ENCODE data around the gene SPATC1L.

SPATC1L gene

GRCh38 chr21:46196733-46197132 lies 12.5 kb upstream of the SPATC1L start:
- Histone ChIP-seq H3K4me1 (ENCODE audit: insufficient read depth, low read length) (no peaks in the 10 kb centered on the region), H3K9me3 (ENCODE audit: control insufficient read depth, insufficient read depth, low read length) (no peaks in the 10 kb centered on the region), H3K36me3 (ENCODE audit: insufficient read depth, low read length) (peaks cover 6% of the 10 kb centered on the region; the same call in 1 of the 2 replicates), H3K9ac (ENCODE audit: low read depth, low read length) (no peak overlapping the region)

GRCh38 chr21:46195595-46196195 lies 11.4 kb upstream of the SPATC1L start:
- Histone ChIP-seq H3K36me3 (ENCODE audit: insufficient read depth, low read length) (peaks cover 6% of the 10 kb centered on the region; the same call in 1 of the 2 replicates), H3K9me3 (ENCODE audit: control insufficient read depth, insufficient read depth, low read length) (no peaks in the 10 kb centered on the region)

GRCh38 chr21:46194374-46195334 lies 10.4 kb upstream of the SPATC1L start:
- no peaks in the 10 kb centered on the region for H3K9me3 ChIP-seq (ENCODE audit: control insufficient read depth, insufficient read depth, low read length)
- peaks cover 4% of the 10 kb centered on the region; the same call in 1 of the 2 replicates for H3K36me3 ChIP-seq (ENCODE audit: insufficient read depth, low read length)
- peaks cover 2% of the 10 kb centered on the region; the same call in 1 of the 2 replicates for H3K4me1 ChIP-seq (ENCODE audit: insufficient read depth, low read length)
- H3K9ac ChIP-seq (ENCODE audit: low read depth, low read length): no peak overlapping the region

More at GRCh38 chr21:46195595-46196195, 11.4 kb upstream of the SPATC1L start:
- no peak overlapping the region for H3K9ac ChIP-seq (ENCODE audit: low read depth, low read length)
- H3K4me1 ChIP-seq (ENCODE audit: insufficient read depth, low read length): no peaks in the 10 kb centered on the region; the same call in 1 of the 2 replicates

- H3K4me1 ChIP-seq (ENCODE audit: insufficient read depth, low read length): peaks cover 10% of the 10 kb centered on the region
- H3K9me3 ChIP-seq (ENCODE audit: control insufficient read depth, insufficient read depth, low read length): no peaks in the 10 kb centered on the region
These were observed 9.6 kb upstream of the SPATC1L start for GRCh38 chr21:46193829-46194373.

GRCh38 chr21:46191686-46192575 lies 7.7 kb upstream of the SPATC1L start:
- no peaks in the 10 kb centered on the region for H3K9me3 ChIP-seq (ENCODE audit: control insufficient read depth, insufficient read depth, low read length)
- H3K4me1 ChIP-seq (ENCODE audit: insufficient read depth, low read length): peaks cover 23% of the 10 kb centered on the region
- no peak overlapping the region for H3K9ac ChIP-seq (ENCODE audit: low read depth, low read length)
- peaks cover 4% of the 10 kb centered on the region; the same call in 1 of the 2 replicates for H3K36me3 ChIP-seq (ENCODE audit: insufficient read depth, low read length)

More at GRCh38 chr21:46193829-46194373, 9.6 kb upstream of the SPATC1L start:
- Histone ChIP-seq H3K36me3 (ENCODE audit: insufficient read depth, low read length) (peaks cover 4% of the 10 kb centered on the region; the same call in 1 of the 2 replicates), H3K9ac (ENCODE audit: low read depth, low read length) (no peak overlapping the region)

DNA sequence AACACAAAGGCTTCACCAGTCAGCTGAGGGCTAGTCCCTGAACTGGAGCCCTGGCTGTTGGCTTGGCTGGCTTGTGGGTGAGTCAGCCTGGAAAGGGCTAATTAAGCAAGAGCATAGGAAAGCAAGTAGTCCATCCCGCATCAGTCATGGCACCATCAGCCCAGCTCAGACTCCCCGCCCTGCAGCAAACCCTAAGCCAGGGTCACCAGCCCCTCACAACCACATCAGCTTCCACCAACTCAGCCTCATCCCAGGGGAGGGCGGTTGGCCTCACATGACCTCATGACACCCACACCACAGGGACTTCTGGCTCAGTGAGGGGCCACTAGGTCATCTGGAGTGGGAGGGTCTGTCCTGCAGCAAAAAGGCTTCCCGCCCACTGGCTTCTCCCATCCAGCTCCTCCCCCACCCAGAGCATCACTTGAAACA lies 7.0 kb upstream of the SPATC1L start:
- peaks cover 4% of the 10 kb centered on the region; the same call in 1 of the 2 replicates for H3K36me3 ChIP-seq (ENCODE audit: insufficient read depth, low read length)
- no peak overlapping the region for H3K9ac ChIP-seq (ENCODE audit: low read depth, low read length)
- no peaks in the 10 kb centered on the region for H3K9me3 ChIP-seq (ENCODE audit: control insufficient read depth, insufficient read depth, low read length)
- peaks cover 23% of the 10 kb centered on the region for H3K4me1 ChIP-seq (ENCODE audit: insufficient read depth, low read length)

DNA sequence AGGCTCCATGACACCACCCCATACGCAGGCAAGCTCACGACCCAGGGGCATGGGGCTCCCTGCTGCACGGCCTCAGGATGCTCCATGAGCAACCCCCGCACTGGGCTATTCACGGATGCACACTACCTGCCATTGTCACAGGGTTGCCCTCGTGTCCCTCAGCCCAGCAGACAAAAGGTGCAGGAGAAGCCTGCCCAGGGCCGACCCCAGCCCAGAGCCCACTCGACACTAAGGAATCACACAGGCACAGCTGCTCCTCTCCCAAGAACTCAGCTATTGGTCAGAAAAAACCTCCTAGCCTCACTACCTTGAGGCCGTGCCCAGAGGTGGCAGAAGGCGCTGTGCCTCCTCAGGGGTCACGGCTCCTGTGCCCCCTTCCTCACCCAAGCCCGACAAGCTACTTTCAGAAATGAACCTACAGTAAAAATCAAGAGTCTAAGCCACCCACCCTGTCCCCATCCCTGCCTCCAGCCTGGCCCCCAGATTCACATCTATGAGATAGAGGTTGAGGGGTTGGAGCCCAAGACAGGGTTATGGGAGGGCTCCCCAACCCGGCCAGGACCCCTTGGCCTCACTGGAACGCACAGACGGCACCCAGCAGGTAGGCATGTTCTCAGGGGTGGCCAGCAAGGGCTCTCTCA lies 6.4 kb upstream of the SPATC1L start:
- H3K4me1 ChIP-seq (ENCODE audit: insufficient read depth, low read length): peaks cover 23% of the 10 kb centered on the region
- H3K9ac ChIP-seq (ENCODE audit: low read depth, low read length): no peak overlapping the region
- no peaks in the 10 kb centered on the region for H3K9me3 ChIP-seq (ENCODE audit: control insufficient read depth, insufficient read depth, low read length)
- peaks cover under 1% of the 10 kb centered on the region; the same call in 1 of the 2 replicates for H3K36me3 ChIP-seq (ENCODE audit: insufficient read depth, low read length)

DNA sequence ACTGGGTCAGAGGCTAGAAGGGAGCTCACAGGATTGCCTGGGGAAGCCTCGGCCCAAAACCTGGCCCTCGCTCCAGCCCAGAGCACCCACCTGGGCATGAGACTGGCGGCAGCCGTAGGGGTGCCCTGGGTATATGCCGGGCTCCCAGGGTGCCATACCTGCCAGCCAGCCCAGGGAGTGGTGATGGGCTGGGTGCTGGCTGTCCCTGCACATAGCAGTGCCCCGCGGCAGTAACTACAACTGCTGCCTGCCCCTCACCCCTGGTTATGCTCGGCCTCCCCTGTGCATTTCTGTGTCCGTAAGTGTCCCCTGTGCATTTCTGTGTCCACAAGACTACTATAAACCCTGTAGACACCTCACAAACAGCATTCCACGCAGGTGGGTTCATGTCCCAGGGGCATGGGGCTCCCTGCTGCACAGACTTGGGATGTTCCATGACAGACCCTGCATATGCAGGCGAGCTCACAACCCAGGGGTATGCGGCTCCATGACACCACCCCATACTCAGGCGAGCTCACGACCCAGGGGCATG lies 5.8 kb upstream of the SPATC1L start:
- Histone ChIP-seq H3K4me1 (ENCODE audit: insufficient read depth, low read length) (peaks cover 23% of the 10 kb centered on the region), H3K9me3 (ENCODE audit: control insufficient read depth, insufficient read depth, low read length) (no peaks in the 10 kb centered on the region), H3K36me3 (ENCODE audit: insufficient read depth, low read length) (no peaks in the 10 kb centered on the region; the same call in 1 of the 2 replicates), H3K9ac (ENCODE audit: low read depth, low read length) (no peak overlapping the region)

DNA sequence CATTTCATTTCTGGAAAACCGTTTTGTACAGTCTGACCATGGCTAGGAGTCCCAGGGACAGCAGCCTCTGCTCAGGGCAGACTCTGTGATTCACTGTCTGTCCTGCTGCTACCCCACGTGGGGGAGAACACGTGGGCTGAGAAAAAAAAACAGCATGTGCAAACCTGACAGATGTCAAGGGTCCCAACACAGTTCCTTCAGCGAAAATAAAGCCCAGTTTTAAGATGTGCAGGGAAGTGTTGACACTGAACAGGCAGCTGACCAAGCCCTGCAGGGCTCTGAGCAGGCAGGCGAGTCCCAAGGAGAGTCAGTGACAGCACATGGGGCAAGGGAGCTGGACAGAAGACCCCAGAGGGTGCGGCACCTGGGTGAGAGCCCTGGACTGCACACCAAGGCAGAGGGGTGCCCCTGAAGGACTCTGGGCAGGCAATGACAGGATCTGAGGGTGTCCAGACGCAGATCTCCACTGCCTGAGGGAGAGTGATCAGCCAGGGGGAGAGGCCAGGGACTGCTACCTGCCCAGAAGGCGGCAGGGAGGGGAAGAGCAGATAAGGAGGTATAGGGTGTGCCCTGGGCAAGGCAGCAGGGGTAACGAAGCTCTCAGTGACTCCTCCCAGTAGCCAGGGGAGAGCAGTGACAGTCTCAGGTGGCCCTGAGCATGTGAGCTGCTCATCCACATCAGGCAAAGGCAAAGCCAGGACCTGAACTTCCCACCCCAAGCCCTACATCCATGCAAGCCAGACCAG lies 5.1 kb upstream of the SPATC1L start:
- H3K9ac ChIP-seq (ENCODE audit: low read depth, low read length): no peak overlapping the region

DNA sequence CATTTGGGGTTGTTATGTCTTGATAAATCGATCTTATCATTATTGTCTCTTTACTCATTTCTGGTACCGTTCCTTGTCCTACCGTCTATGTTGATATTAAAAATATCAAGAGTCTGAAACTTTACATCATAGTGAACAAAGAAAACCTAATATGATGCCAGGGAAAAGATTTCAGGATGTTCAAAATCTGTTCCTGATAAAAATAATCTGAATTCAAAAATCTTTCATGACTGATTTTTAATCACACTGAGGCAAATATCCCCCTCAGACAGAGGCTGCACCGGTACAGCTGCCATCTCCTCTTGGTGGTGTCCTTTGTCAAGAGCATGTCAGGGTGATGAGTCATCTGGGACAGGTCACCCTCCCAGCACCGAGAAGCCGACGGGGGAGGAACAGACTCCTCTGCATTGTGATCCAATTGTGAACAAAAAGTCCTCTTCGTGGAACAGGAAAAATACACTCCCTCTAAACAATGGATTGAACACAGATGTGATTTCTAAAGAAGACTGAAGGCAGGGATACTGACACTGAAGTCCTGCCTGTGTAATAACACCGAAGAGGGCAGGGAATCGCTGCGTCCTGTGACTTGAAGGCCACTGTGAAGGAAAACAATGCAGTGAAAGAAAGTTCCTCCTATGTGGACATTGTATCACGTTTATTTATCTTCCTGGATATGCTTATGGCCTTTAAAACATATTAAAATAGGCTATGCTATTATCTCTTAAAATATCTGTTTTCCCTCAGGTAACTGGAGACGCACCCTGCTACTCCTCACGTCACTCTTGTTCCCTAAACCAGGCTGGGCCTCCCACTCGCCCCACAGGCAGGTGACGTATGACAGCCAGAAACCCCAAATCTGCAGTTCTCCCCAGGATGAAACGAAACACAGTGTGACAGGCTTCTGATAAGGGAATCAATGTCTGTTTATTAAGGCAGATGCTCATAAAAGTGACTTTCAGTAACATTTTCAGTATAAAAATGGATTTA lies 4.3 kb upstream of the SPATC1L start:
- H3K4me1 ChIP-seq (ENCODE audit: insufficient read depth, low read length): peaks cover 23% of the 10 kb centered on the region
- no peak overlapping the region for H3K9ac ChIP-seq (ENCODE audit: low read depth, low read length)
- H3K36me3 ChIP-seq (ENCODE audit: insufficient read depth, low read length): no peaks in the 10 kb centered on the region
- H3K9me3 ChIP-seq (ENCODE audit: control insufficient read depth, insufficient read depth, low read length): no peaks in the 10 kb centered on the region

More for the DNA sequence above, 5.1 kb upstream of the SPATC1L start:
- Histone ChIP-seq H3K4me1 (ENCODE audit: insufficient read depth, low read length) (peaks cover 23% of the 10 kb centered on the region), H3K9me3 (ENCODE audit: control insufficient read depth, insufficient read depth, low read length) (no peaks in the 10 kb centered on the region), H3K36me3 (ENCODE audit: insufficient read depth, low read length) (no peaks in the 10 kb centered on the region; the same call in 1 of the 2 replicates)

- peaks cover 23% of the 10 kb centered on the region for H3K4me1 ChIP-seq (ENCODE audit: insufficient read depth, low read length)
- H3K36me3 ChIP-seq (ENCODE audit: insufficient read depth, low read length): no peaks in the 10 kb centered on the region
- no peak overlapping the region for H3K9ac ChIP-seq (ENCODE audit: low read depth, low read length)
- no peaks in the 10 kb centered on the region for H3K9me3 ChIP-seq (ENCODE audit: control insufficient read depth, insufficient read depth, low read length)
These were observed 3.6 kb upstream of the SPATC1L start for GRCh38 chr21:46187814-46188213.

GRCh38 chr21:46187261-46187660 lies 3.0 kb upstream of the SPATC1L start:
- no peaks in the 10 kb centered on the region for H3K9me3 ChIP-seq (ENCODE audit: control insufficient read depth, insufficient read depth, low read length)
- peaks cover 23% of the 10 kb centered on the region for H3K4me1 ChIP-seq (ENCODE audit: insufficient read depth, low read length)
- no peaks in the 10 kb centered on the region for H3K36me3 ChIP-seq (ENCODE audit: insufficient read depth, low read length)
- H3K9ac ChIP-seq (ENCODE audit: low read depth, low read length): no peak overlapping the region

Data from ES-I3 (cell line).